Testis (tissue), 3 donors: Measurements from ENCODE around the gene RNF182. TPM values are rescaled to one million over a fixed set of nuclear protein-coding genes. Genes with fewer than 3 reads are reported as not detected.

Experiments used
- DNase-seq: peaks from one replicate; pipeline ENCODE4 v3.0.0-alpha.2; 2019
- H3K27ac ChIP-seq, 2 donors: fragments of 200-600 bp; sonication (generic); one replicate each; pipeline ENCODE4 v1.5.1; 2019
- H3K27me3 ChIP-seq: fragments of 200-600 bp; sonication (generic); one replicate; pipeline ENCODE4 v1.5.1; 2019
- H3K36me3 ChIP-seq: fragments of 200-600 bp; sonication (generic); one replicate; pipeline ENCODE4 v1.5.1; 2017; ENCODE audit warnings: low read depth; ENCODE audit errors: missing control alignments
- H3K4me1 ChIP-seq: fragments of 200-600 bp; sonication (generic); one replicate; pipeline ENCODE4 v1.5.1; 2019
- H3K4me3 ChIP-seq, 2 donors: fragments of 200-600 bp; sonication (generic); one replicate each; pipeline ENCODE4 v1.5.1; 2017 to 2019
- H3K9me3 ChIP-seq: fragments of 200-600 bp; sonication (generic); one replicate; pipeline ENCODE4 v1.5.1; 2017
- POLR2A ChIP-seq: fragments of 450-650 bp; IDR thresholded peaks from one replicate; pipeline ENCODE4 v1.6.1; 2017; ENCODE audit warnings: antibody characterized with exemption, mild to moderate bottlenecking, moderate library complexity
- WGBS, 2 donors: methylation state at CpG; one replicate each; pipeline ENCODE4 v1.1.5; 2018; 5-methylcytosine and 5-hydroxymethylcytosine counted together
- intact Hi-C: fragments of 100-400 bp; cut with DNase I; formaldehyde crosslinking; loops from one replicate; pipeline ENCODE4 v1.15.1; 2023; ENCODE audit warnings: low total_unique reads
- polyA plus RNA-seq: library from polyadenylated mRNA; stranded (reverse); fragments of 350-450 nt; fragmentation: Illumina TruSeq; extraction: RNeasy Lipid Tissue Mini Kit (QIAGEN cat#74804); gene quantifications from one replicate; pipeline ENCODE4 v1.2.3, GENCODE V29; 2014; ENCODE audit warnings: low read depth, low replicate concordance; ENCODE audit not compliant: insufficient read depth
- total RNA-seq, 2 donors: library from RNA; depleted of rRNA; stranded (reverse); fragments of >200 nt; gene quantifications; one replicate each; pipeline ENCODE4 v1.2.3, GENCODE V29; 2016
- TF ChIP-seq, protein P1 (sequence below), 3 experiments: fragments of 450-650 bp in 2 of 3; fragments of 200-600 bp in 1 of 3; sonication (generic) in 1 of 3; IDR thresholded peaks; one replicate each; pipeline ENCODE4 v1.5.1; 2016 to 2019; ENCODE audit warnings: antibody characterized with exemption in 3 of 3, mild to moderate bottlenecking in 2 of 3, moderate library complexity in 1 of 3

RNF182 gene
- total and polyA plus RNA-seq, 3 donors from 2014 or later: 5.8 to 7.2 (median 6.8) TPM

DNA sequence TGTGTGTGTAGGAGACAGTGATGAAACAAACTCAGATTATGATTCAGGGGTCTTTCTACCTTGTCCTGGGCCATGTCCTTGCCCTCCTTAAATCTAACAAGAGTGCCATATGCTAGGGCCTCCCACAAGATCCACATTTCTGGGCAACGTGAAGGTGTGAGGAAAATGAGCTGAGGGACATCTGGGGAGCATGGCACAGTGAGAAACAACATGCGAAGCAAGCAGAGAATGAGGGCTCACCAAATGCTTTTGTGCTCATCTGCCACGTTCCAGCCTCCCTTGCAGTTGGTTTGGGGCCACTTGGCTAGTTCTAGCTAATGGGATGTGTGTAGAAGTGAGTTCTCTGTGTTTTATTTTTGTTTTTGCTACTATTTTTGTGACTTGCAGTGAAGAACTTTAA is 21.4 kb upstream of the RNF182 start:
- TF ChIP-seq, protein P1, sequence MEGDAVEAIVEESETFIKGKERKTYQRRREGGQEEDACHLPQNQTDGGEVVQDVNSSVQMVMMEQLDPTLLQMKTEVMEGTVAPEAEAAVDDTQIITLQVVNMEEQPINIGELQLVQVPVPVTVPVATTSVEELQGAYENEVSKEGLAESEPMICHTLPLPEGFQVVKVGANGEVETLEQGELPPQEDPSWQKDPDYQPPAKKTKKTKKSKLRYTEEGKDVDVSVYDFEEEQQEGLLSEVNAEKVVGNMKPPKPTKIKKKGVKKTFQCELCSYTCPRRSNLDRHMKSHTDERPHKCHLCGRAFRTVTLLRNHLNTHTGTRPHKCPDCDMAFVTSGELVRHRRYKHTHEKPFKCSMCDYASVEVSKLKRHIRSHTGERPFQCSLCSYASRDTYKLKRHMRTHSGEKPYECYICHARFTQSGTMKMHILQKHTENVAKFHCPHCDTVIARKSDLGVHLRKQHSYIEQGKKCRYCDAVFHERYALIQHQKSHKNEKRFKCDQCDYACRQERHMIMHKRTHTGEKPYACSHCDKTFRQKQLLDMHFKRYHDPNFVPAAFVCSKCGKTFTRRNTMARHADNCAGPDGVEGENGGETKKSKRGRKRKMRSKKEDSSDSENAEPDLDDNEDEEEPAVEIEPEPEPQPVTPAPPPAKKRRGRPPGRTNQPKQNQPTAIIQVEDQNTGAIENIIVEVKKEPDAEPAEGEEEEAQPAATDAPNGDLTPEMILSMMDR (IDR thresholded peaks at IDR 0.05): no peak
- no peak for TF ChIP-seq POLR2A
- 67 to 79% methylated on average over 3 of the region's 3 CpGs for WGBS, 2 donors
- no peak for DNase-seq
- no peaks in the 10 kb centered on the region for H3K9me3 ChIP-seq
- H3K4me3 ChIP-seq: no peak overlapping the region
- H3K36me3 ChIP-seq: no peaks in the 10 kb centered on the region
- H3K27me3 ChIP-seq: no peaks in the 10 kb centered on the region
- H3K27ac ChIP-seq: no peak overlapping the region
- H3K4me1 ChIP-seq: no peaks in the 10 kb centered on the region
- intact Hi-C loops: no loop called here

DNA sequence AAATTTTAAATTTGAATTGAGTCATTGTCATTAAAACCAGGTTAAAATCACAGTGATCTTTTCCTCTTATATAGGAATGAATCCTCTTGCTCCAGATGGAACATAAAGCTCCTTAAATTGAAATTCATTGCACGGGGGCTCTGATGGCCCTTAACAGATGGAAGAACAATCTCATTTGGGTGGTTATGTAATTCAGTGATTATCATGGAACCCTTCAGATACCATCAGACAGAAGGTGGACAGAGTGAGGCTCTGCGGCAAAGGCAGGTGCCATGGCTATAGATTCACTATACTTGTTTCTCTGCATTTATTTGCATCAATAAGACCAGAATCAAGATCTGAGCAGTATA is 17.8 kb upstream of the RNF182 start:
- WGBS, 2 donors: 85 to 89% methylated on average over 2 of the region's 2 CpGs
- intact Hi-C loops: no loop called here
- TF ChIP-seq POLR2A: no peak
- TF ChIP-seq, protein P1 (IDR thresholded peaks at IDR 0.05): no peak
- no peaks in the 10 kb centered on the region for H3K9me3 ChIP-seq
- no peak for DNase-seq
- H3K27ac ChIP-seq: no peak overlapping the region
- no peaks in the 10 kb centered on the region for H3K4me1 ChIP-seq
- H3K4me3 ChIP-seq: no peak overlapping the region
- H3K27me3 ChIP-seq: no peaks in the 10 kb centered on the region
- H3K36me3 ChIP-seq: no peaks in the 10 kb centered on the region

DNA sequence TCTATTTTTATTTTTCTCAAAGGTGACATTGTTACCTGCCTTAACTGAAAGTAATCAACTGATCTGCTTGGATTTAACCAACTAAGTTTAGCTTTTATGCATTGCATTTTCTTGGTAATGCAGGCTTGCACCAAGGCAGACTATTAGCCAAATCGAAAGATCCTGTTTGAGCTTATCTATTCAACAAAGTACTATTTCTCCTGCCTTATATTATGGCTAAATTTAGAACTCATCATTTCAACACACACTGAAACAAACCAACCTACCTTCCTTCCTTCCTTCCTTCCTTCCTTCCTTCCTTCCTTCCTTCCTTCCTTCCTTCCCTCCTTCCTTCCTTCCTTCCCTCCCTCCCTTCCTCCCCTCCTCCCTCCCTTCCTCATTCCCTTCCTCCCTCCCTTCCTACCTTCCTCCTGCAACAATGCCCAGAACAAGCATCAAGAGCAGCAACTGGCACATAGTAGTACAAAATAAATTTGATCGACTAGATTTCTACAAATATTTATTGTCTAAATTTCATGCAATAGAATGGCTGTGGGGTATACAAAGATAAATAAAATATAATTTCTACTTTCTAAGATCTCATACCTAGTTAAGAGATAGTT is 17.0 kb upstream of the RNF182 start:
- TF ChIP-seq, protein P1 (IDR thresholded peaks at IDR 0.05): no peak
- no peak for TF ChIP-seq POLR2A
- intact Hi-C loops: no loop called here
- no peak overlapping the region for H3K4me3 ChIP-seq
- H3K9me3 ChIP-seq: no peaks in the 10 kb centered on the region
- DNase-seq: no peak
- no peaks in the 10 kb centered on the region for H3K27me3 ChIP-seq
- 74 to 75% methylated on average over 2 of the region's 2 CpGs for WGBS, 2 donors
- no peak overlapping the region for H3K27ac ChIP-seq
- H3K36me3 ChIP-seq: no peaks in the 10 kb centered on the region
- no peaks in the 10 kb centered on the region for H3K4me1 ChIP-seq

DNA sequence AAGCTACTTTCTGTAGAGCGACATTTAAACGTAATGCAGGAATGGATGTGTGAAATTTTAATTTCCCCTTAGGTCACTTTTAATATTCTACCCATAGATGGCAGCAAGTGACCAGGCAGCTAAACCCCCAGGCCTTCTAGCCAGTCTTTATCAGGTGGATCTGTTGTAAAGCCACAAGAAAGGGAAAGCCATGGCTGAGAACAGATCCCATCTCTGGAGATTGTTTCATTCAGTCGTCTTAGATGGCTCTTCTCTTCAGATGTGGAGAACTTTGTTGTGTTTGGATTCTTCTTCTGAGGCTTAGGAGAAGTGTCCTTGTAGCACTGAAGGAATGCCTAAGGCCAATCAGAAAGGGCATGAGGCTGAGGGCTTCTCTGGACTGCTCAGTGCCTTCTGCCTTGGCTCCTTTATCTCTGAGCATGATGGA is 15.8 kb upstream of the RNF182 start:
- Histone ChIP-seq H3K4me3 (no peak overlapping the region), H3K36me3 (no peaks in the 10 kb centered on the region), H3K9me3 (no peaks in the 10 kb centered on the region), H3K4me1 (no peaks in the 10 kb centered on the region), H3K27me3 (no peaks in the 10 kb centered on the region), H3K27ac (no peak overlapping the region)
- intact Hi-C loops: no loop called here
- WGBS, 2 donors: 21 to 39% methylated on average over 3 of the region's 3 CpGs
- TF ChIP-seq, protein P1 (IDR thresholded peaks at IDR 0.05): peak; percentile 56 to 68 (median 67)
- no peak for TF ChIP-seq POLR2A
- DNase-seq: peak; percentile 38

DNA sequence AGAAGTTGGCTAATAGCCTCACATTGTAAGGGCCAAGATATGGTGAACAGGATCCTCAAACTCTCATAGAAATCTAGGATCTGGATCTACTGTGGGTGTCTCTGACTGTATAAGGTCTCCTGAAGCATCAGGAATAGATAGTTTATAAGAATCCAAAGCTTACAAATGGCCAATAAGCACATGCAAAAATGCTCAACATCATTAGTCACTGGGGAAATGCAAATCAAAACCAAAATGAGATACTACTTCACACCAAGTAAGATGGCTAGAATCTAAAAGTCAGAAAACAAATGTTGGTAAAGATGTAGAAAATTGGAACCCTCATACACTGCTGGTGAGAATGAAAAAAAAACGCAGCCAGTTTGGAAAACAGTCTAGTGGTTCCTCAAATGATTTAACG is 14.3 kb upstream of the RNF182 start:
- no peak for TF ChIP-seq POLR2A
- intact Hi-C loops: no loop called here
- Histone ChIP-seq H3K9me3 (no peaks in the 10 kb centered on the region), H3K27me3 (no peaks in the 10 kb centered on the region), H3K4me3 (no peak overlapping the region), H3K27ac (no peak overlapping the region), H3K4me1 (no peaks in the 10 kb centered on the region), H3K36me3 (no peaks in the 10 kb centered on the region)
- DNase-seq: no peak
- WGBS, 2 donors: 95 to 97% methylated on average over 2 of the region's 2 CpGs
